Measurements from ENCODE around the gene CNPY1. TPM values are rescaled to one million over a fixed set of nuclear protein-coding genes. Genes with fewer than 3 reads are reported as not detected.

Gene CNPY1
- polyA plus RNA-seq, 1 experiment = not detected

DNA sequence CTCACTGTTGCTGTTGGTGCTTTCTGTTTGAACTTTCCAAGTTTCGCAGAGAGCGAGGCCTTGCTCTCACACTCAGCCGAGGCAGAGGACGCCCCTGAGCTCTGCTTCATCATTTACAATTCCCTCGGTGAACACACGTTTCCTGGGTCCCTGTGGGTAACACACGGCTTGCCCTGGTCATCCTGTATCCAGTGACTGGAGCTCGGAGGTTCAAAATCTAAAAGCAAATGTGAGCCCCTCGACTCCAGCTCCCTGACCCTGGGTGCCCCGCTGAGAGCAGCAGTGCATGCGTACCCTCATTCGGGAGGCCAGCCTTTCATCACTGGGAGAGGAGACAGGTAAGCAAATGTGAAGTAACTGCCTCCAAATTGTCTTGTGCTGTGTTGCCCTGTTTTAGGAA, 5.8 kb downstream of the CNPY1 start:
- Histone ChIP-seq H3K9me3 (ENCODE audit: control insufficient read depth, insufficient read depth, low read length) (no peaks in the 10 kb centered on the region), H3K4me3 (ENCODE audit: low read depth, low read length) (no peak overlapping the region), H3K27me3 (ENCODE audit: control insufficient read depth, insufficient read depth, low read length) (no peaks in the 10 kb centered on the region), H3K27ac (ENCODE audit: low read depth, low read length) (no peak overlapping the region)
- no peak for TF ChIP-seq CTCF (IDR thresholded peaks at IDR 0.05; ENCODE audit: low read depth, low read length)
- no peak for DNase-seq (ENCODE audit: low read depth, low spot score)
- ChIA-PET POLR2A (no interaction called here), CTCF (interaction anchor here (2.3 kb wide), 1 partner anchor 58 kb away, joined by 7 read pairs; no protein-coding TSS in a partner anchor)

- no peaks in the 10 kb centered on the region; the same call in 1 of the 2 replicates for H3K9me3 ChIP-seq (ENCODE audit: control insufficient read depth, insufficient read depth, low read length)
- no peak overlapping the region for H3K27ac ChIP-seq (ENCODE audit: low read depth, low read length)
- TF ChIP-seq CTCF (IDR thresholded peaks at IDR 0.05; ENCODE audit: low read depth, low read length) = no peak
- H3K27me3 ChIP-seq (ENCODE audit: control insufficient read depth, insufficient read depth, low read length) = peaks cover 18% of the 10 kb centered on the region
- no peak overlapping the region for H3K4me3 ChIP-seq (ENCODE audit: low read depth, low read length)
- POLR2A ChIA-PET = no interaction called here
- DNase-seq (ENCODE audit: low read depth, low spot score) = no peak
- CTCF ChIA-PET = interaction anchor here (0.7 kb wide), 1 partner anchor 475 kb away, joined by 7 read pairs; no protein-coding TSS in a partner anchor
Observed at GRCh38 chr7:155538293-155538692, 8.1 kb downstream of the CNPY1 start.

DNA sequence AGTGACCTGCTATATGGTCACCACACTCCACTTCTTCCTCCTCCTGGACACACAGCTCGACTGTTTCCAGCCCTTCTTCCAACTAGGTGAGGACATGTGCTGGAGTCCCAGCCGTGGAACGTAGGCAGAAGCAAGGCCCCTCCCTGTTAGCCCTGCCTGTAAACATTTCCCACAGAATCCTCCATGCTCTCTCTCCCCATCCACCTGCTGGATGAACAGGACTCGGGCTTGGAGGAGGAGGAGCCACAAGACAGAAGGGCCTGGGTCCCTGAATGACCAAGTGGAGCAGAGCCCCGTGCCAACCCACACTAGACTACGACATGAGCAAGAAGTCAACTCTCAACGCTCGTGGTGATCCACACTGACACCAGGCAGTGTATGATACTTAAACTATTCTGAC, 9.9 kb downstream of the CNPY1 start:
- no peak overlapping the region for H3K27ac ChIP-seq (ENCODE audit: low read depth, low read length)
- DNase-seq (ENCODE audit: low read depth, low spot score) = no peak
- TF ChIP-seq CTCF (IDR thresholded peaks at IDR 0.05; ENCODE audit: low read depth, low read length) = no peak
- peaks cover 32% of the 10 kb centered on the region for H3K27me3 ChIP-seq (ENCODE audit: control insufficient read depth, insufficient read depth, low read length)
- H3K4me3 ChIP-seq (ENCODE audit: low read depth, low read length) = no peak overlapping the region
- ChIA-PET POLR2A (no interaction called here), CTCF (no interaction called here)
- H3K9me3 ChIP-seq (ENCODE audit: control insufficient read depth, insufficient read depth, low read length) = no peaks in the 10 kb centered on the region; the same call in 1 of the 2 replicates

- DNase-seq (ENCODE audit: low read depth, low spot score) = no peak
- Histone ChIP-seq H3K9me3 (ENCODE audit: control insufficient read depth, insufficient read depth, low read length) (no peaks in the 10 kb centered on the region; the same call in 1 of the 2 replicates), H3K27ac (ENCODE audit: low read depth, low read length) (no peak overlapping the region), H3K27me3 (ENCODE audit: control insufficient read depth, insufficient read depth, low read length) (peaks cover 34% of the 10 kb centered on the region), H3K4me3 (ENCODE audit: low read depth, low read length) (no peak overlapping the region)
- ChIA-PET CTCF (no interaction called here), POLR2A (no interaction called here)
- TF ChIP-seq CTCF (IDR thresholded peaks at IDR 0.05; ENCODE audit: low read depth, low read length) = no peak
Observed at GRCh38 chr7:155534691-155535090, 11.7 kb downstream of the CNPY1 start.

DNA sequence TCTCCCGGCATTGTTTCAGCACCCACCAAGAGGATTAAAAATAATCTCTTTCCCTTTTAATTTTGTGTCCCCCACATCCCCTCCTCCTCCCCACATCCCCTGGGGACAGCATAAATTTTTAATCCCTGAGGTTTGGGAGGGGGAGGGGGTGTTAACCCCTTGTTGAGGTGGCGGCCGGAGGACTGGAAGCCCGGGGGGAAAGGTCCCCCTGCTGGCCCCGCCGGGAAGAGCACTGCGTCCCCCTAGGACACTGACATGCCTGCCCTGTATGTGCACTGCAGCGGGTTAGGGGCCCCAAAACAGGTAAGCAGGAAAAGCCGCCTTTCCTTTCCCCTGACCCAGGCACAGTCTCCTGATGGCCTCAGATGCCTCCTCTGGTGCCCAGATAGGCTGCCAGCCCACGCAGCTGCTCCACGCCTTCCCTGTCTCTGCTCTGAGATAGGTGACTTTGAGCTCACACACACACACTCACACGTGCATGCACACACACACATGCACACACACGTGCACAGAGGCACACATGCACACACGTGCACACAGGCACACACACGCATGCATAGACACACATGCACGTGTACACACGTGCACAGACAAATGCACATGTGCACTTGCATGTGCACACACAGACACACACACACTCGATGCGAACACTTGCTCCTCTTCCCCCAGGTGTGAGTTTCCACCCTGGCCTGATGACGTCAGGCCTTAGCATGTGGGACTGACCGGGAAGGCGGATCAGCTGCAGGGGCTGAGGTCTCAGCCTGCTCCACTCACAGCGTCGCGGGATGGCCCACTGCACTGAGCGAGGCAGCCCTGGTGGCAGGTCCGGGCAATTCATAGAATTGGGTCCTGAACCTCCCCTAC, 12.3 kb downstream of the CNPY1 start:
- CTCF ChIA-PET = interaction anchor here (1.0 to 1.2 kb wide), 2 partner anchors 62 to 606 kb away, joined by 3 to 6 read pairs; no protein-coding TSS in a partner anchor

More for the DNA sequence above, 12.3 kb downstream of the CNPY1 start:
- no peak for DNase-seq (ENCODE audit: low read depth, low spot score)
- Histone ChIP-seq H3K27me3 (ENCODE audit: control insufficient read depth, insufficient read depth, low read length) (peaks cover 34% of the 10 kb centered on the region), H3K4me3 (ENCODE audit: low read depth, low read length) (no peak overlapping the region), H3K9me3 (ENCODE audit: control insufficient read depth, insufficient read depth, low read length) (no peaks in the 10 kb centered on the region; the same call in 1 of the 2 replicates), H3K27ac (ENCODE audit: low read depth, low read length) (no peak overlapping the region)
- TF ChIP-seq CTCF (IDR thresholded peaks at IDR 0.05; ENCODE audit: low read depth, low read length) = peak; percentile 57
- POLR2A ChIA-PET = no interaction called here

Data from AG04450 (cell line).